SU-DHL-6 (cell line): ENCODE measurements around the gene ANKRD61.

ENCODE experiments used
- H2AFZ ChIP-seq: fragments of 200-600 bp; sonication (generic); 2 replicates; pipeline ENCODE4 v1.6.1; 2014; ENCODE audit warnings: low read depth, mild to moderate bottlenecking, moderate library complexity, mixed read lengths, antibody characterized with exemption, low read length; ENCODE audit not compliant: severe bottlenecking
- H3F3A ChIP-seq: fragments of 200-600 bp; shearing (Covaris generic); 2 replicates; pipeline ENCODE4 v1.6.0; 2016; ENCODE audit warnings: antibody characterized with exemption, mild to moderate bottlenecking; ENCODE audit not compliant: insufficient read depth
- H3K27ac ChIP-seq: fragments of 200-600 bp; sonication (generic); 2 replicates; pipeline ENCODE4 v1.5.1; 2016; ENCODE audit warnings: low read depth, mild to moderate bottlenecking, low read length, moderate library complexity, mixed read lengths
- H3K27me3 ChIP-seq: fragments of 200-600 bp; sonication (generic), shearing (Covaris generic); 2 replicates; pipeline ENCODE4 v1.6.0; 2014; ENCODE audit warnings: mild to moderate bottlenecking, low read length
- H3K36me3 ChIP-seq: fragments of 200-600 bp; sonication (generic); 2 replicates; pipeline ENCODE4 v1.6.1; 2014; ENCODE audit warnings: mild to moderate bottlenecking, low read length, mixed read lengths
- H3K4me2 ChIP-seq: fragments of 300-600, 200-600 bp; shearing (Covaris generic), sonication (generic); 2 replicates; pipeline ENCODE4 v1.6.0; 2014; ENCODE audit warnings: low read length, low read depth, mild to moderate bottlenecking; ENCODE audit not compliant: poor library complexity, severe bottlenecking
- H3K4me3 ChIP-seq: fragments of 200-600 bp; sonication (generic); 2 replicates; pipeline ENCODE4 v1.5.1; 2014; ENCODE audit warnings: antibody characterized with exemption, low read length, mild to moderate bottlenecking, mixed read lengths; ENCODE audit not compliant: insufficient read depth, poor library complexity, severe bottlenecking
- H3K79me2 ChIP-seq: fragments of 200-600 bp; sonication (generic); 2 replicates; pipeline ENCODE4 v1.6.1; 2014; ENCODE audit warnings: mild to moderate bottlenecking, low read length, moderate library complexity; ENCODE audit not compliant: insufficient read depth
- H3K9ac ChIP-seq: fragments of 200-600 bp; sonication (generic); 2 replicates; pipeline ENCODE4 v1.7.0; 2014; ENCODE audit warnings: mild to moderate bottlenecking, low read length
- H3K9me2 ChIP-seq: fragments of 200-600 bp; sonication (generic); replicated peaks from 2 replicates; pipeline ENCODE4 v1.6.1; 2014; ENCODE audit warnings: low read length; ENCODE audit not compliant: insufficient read depth
- H3K9me3 ChIP-seq: fragments of 200-600 bp; sonication (generic); 2 replicates; pipeline ENCODE4 v1.6.1; 2014; ENCODE audit warnings: low read length, mixed read lengths; ENCODE audit not compliant: insufficient read depth
- H4K20me1 ChIP-seq: fragments of 200-600 bp; sonication (generic); 2 replicates; pipeline ENCODE4 v1.6.1; 2014; ENCODE audit warnings: low read depth, mild to moderate bottlenecking, antibody characterized with exemption, low read length, moderate library complexity, mixed read lengths
- CTCF ChIP-seq: fragments of 200-600 bp; sonication (generic); IDR thresholded peaks from one replicate; pipeline ENCODE4 v1.5.1; 2017; ENCODE audit warnings: antibody characterized with exemption, mild to moderate bottlenecking, low read length, moderate library complexity; ENCODE audit not compliant: insufficient read depth, poor library complexity, severe bottlenecking
- EZH2phosphoT487 ChIP-seq: fragments of 200-600 bp; sonication (generic), shearing (Covaris generic); conservative IDR thresholded peaks from 2 replicates; pipeline ENCODE4 v1.6.1; 2018; ENCODE audit warnings: mild to moderate bottlenecking, antibody characterized with exemption, low read length, moderate library complexity, mixed read lengths

Gene ANKRD61

GRCh38 chr7:6032641-6033040 lies 1.5 kb downstream of the ANKRD61 start:
- no peak for TF ChIP-seq CTCF
- TF ChIP-seq EZH2phosphoT487, result no peak
- no peaks in the 10 kb centered on the region for H4K20me1 ChIP-seq
- H3K9ac ChIP-seq, result no peak overlapping the region
- H3K36me3 ChIP-seq, result peaks cover 25% of the 10 kb centered on the region
- H3K9me2 ChIP-seq, result no peaks in the 10 kb centered on the region
- no peak overlapping the region for H3K4me3 ChIP-seq
- H3K4me2 ChIP-seq, result no peak overlapping the region
- no peaks in the 10 kb centered on the region for H3K9me3 ChIP-seq
- H3K27ac ChIP-seq, result no peak overlapping the region
- no peaks in the 10 kb centered on the region for H3F3A ChIP-seq
- peaks cover 7% of the 10 kb centered on the region; the same call in 1 of the 2 replicates for H3K79me2 ChIP-seq
- no peak overlapping the region for H2AFZ ChIP-seq
- H3K27me3 ChIP-seq, result no peaks in the 10 kb centered on the region

GRCh38 chr7:6035165-6035564 lies 4.0 kb downstream of the ANKRD61 start:
- H3K27me3 ChIP-seq, result no peaks in the 10 kb centered on the region
- H3K4me3 ChIP-seq, result no peak overlapping the region
- H3K9me2 ChIP-seq, result no peaks in the 10 kb centered on the region
- no peak for TF ChIP-seq CTCF
- no peaks in the 10 kb centered on the region for H4K20me1 ChIP-seq
- no peaks in the 10 kb centered on the region for H3K9me3 ChIP-seq
- H3F3A ChIP-seq, result no peaks in the 10 kb centered on the region
- peaks cover 7% of the 10 kb centered on the region; the same call in 1 of the 2 replicates for H3K79me2 ChIP-seq
- no peak overlapping the region for H3K4me2 ChIP-seq
- no peak overlapping the region for H3K9ac ChIP-seq
- H3K36me3 ChIP-seq, result peaks cover 38% of the 10 kb centered on the region
- H3K27ac ChIP-seq, result no peak overlapping the region
- no peak overlapping the region for H2AFZ ChIP-seq

- Histone ChIP-seq H3K4me3 (no peak overlapping the region), H3K4me2 (no peak overlapping the region), H3K79me2 (peaks cover 7% of the 10 kb centered on the region; the same call in 1 of the 2 replicates), H2AFZ (no peak overlapping the region), H3K9me2 (no peaks in the 10 kb centered on the region), H3K36me3 (peaks cover 42% of the 10 kb centered on the region), H3F3A (no peaks in the 10 kb centered on the region), H3K27ac (no peak overlapping the region), H3K27me3 (no peaks in the 10 kb centered on the region), H3K9me3 (no peaks in the 10 kb centered on the region), H4K20me1 (no peaks in the 10 kb centered on the region), H3K9ac (no peak overlapping the region)
- no peak for TF ChIP-seq EZH2phosphoT487
- no peak for TF ChIP-seq CTCF
Observed at GRCh38 chr7:6035686-6036085, 4.5 kb downstream of the ANKRD61 start.
